GM19438 (cell line): ENCODE results near the gene CCDC159.
"Not testable (repeated sequence)": the region's sequence is repeated elsewhere in the genome, so short reads cannot be mapped to it uniquely, and the experiment has no call there.

Experiments used
- ATAC-seq: cut with Tn5 transposase; IDR thresholded peaks from one replicate; pipeline ENCODE4 v1.9.1; 2021; ENCODE audit warnings: low read depth; ENCODE audit not compliant: unreplicated experiment

Gene CCDC159

GRCh38 chr19:11364296-11364904, 18.1 kb downstream of the CCDC159 start:
- no peak for ATAC-seq

- ATAC-seq, result no peak
These were observed 18.6 kb downstream of the CCDC159 start for GRCh38 chr19:11364935-11365334.

DNA sequence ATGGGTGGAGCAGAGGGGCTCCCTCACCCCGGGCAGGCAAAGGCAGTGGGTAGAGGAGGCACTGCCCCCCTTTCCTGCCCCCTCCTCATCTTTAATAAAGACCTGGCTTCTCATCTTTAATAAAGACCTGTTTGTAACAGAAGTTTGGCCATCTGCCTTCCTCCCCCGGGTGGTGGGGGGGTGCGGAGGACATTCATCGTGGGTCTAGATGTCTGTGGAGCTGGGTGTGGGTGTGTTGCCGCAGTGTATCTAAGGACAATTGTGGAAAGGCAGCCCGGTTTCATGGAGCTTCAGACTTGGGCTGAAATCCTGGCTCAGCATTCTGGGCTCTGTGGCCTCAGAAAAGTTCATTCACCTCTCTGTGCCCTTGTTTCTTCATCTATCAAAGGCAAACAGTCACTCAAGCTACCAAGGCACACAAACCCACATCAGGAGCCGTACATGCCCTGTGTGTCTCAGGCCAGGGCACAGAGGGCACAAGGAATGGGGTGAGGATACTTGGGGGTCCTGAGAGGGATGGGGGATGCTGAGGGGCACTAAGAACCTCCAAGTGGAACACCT, 19.3 kb downstream of the CCDC159 start:
- no peak for ATAC-seq

- no peak for ATAC-seq
These were observed 21.2 kb downstream of the CCDC159 start for GRCh38 chr19:11367528-11367927.

- ATAC-seq, result no peak
These were observed 24.4 kb downstream of the CCDC159 start for GRCh38 chr19:11370744-11371143.

DNA sequence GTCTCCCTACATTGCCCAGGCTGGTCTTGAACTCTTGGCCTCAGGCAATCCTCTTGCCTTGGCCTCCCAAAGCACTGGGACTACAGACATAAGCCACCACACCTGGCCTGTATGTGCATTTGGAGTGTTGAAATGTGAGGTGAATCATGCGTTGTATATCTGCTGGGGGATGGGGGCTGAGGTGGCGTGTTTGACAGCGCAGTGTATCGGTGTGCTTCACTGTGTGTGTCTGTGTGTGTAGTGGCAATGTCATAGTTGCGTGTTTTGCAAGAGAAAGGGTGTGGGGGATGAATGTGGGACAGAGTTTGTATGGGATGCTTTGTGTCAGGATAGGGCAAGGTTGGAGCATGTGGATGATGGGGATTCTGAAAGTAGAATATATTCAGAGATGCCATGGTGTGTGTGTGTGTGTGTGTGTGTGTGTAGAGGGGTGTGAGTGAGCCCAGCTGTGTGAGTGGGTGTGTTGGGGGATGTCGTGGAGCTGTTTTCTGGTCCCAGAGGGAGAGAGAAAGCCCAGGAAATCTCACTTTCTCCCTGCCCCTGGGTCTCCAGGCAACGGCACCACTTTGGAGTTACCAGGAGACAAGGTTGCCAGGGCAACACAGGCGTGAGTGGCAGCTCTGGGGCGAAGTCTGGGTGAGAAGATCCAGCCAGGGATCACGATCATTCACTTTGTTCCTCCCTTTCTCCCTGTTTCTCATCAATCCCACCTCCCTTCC, 27.0 kb downstream of the CCDC159 start:
- ATAC-seq, result no peak

GRCh38 chr19:11373885-11374432, 27.6 kb downstream of the CCDC159 start:
- ATAC-seq, result no peak

GRCh38 chr19:11374433-11375142, 28.3 kb downstream of the CCDC159 start, which contains the start of gene SWSAP1:
SWSAP1 (plus strand) TSS chr19:11374666; CDS start chr19:11374681, 15 bp downstream.
- peak; percentile 83 for ATAC-seq

GRCh38 chr19:11375143-11375948, 29.0 kb downstream of the CCDC159 start:
- ATAC-seq, result no peak

- no peak for ATAC-seq
These were observed 30.9 kb downstream of the CCDC159 start for GRCh38 chr19:11377237-11377636.

DNA sequence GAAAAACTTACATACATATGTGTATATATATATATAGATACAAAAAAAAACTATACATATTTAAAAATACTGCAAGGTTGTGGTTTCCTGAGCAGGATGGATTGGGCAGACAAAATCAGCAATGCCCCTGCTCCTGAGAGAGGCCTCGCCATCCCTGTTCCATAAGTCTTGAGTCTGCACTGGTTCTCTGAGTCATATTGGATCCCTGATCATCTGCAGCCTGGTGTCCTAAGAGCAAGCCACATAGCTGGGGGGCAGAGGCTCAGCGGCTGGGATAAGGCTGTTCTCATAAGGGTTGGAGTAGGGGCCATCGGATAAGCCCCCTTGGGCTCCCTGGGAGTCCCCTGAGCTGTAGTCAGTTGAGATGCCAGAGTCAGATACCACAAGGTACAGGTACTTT, 31.4 kb downstream of the CCDC159 start:
- ATAC-seq, result no peak

DNA sequence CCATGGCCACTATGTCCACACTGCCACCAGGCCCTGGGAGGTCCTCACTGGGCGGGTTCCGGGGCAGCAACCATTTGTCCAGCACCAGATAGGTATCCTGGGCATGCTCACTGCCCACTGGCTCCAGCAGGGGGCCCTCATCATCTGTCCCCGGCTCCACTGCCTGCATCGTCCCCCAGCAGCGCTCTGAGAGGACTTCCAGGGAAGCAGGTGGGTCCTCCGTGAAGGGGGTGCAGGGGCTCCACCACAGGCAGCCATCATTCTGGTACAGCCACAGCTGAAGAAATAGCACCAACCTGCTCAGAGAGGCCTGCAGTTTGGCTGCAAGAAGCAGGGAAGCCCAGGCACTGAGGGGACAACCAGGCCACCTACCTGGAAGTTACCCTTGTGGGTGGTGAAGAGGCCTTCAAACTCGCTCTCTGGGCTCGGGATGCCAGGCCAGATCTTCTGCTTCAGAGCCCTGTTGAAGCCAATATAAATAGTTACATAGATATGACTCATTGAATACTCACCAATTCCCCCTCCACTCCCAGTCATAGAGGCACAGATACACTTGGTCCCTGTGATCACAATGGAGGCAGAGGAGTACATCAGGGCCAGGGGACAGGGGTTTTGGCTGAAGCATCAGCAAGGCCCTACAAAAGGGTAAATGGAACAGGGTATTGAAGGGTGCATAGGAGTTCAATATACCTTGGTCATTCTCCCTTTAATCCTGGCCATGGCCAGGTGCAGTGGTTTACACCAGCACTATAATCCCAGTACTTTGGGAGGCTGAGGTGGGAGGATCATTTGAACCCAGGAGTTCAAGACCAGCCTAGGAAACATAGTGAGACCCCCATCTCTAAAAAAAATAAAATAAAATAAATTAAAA, 32.2 kb downstream of the CCDC159 start:
- ATAC-seq, result no peak

GRCh38 chr19:11379269-11379845, 33.0 kb downstream of the CCDC159 start:
- ATAC-seq, result not testable (repeated sequence)

DNA sequence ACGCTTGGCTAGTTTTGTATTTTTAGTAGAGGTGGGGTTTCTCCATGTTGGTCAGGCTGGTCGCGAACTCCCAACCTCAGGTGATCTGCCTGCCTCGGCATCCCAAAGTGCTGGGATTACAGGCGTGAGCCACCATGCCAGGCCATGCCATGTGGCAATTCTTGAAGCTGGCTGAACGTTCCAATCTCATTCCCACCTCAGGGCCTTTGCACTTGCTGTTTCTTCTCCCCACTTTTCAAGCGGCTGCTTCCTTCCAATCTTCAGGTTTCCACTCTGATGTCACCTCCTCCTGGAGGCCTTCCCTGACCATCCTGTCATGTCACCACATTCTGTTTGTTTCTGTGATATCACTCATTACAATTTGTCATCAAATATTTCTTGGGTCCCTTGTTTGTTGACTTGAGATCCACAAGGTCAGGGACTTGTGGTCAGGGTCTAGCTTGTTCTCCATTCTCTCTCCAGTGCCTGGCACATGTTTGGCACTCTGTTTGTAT, 33.6 kb downstream of the CCDC159 start:
- ATAC-seq, result no peak

DNA sequence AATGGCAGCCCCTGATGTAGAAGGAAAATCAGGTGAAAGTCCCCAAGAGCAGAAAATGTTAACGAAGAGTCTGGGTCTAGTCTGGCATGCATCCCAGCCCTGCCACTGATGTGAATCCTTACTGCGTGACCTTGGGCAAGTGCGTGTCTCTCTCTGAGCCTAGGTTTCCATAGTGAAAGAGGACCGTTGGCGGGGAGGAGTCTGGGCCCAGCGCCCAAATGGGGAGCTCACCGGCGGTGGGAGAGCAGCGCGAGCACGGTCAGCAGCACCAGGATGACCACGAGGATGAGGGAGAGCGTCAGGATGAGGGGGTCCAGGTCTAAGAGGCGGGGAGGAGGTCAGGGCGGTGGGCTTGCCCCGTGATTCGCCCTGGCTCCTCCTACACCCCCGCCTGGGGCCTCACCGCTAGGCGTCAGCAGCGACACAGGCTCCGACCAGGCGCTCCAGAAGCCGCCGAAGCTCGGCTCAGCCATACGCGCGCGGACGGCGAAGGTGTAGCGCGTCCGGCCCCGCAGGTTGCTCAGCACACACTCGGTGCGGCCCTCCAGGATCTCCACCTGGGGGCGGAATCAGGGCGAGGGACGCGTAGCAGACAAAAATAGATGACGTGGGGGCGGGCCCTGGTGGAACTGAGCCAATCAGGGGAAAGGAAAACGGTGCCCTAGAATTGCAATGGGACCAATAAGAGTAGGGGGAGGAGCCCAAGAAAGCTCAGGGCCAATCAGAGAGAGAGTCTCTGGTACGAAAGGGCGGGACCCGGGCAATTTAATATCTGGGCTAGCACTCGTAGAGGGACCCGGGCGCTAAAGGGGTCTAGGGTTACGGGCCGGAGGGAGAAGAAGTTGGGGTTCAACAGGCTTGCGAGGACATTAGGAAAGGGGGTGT, 34.6 kb downstream of the CCDC159 start:
- ATAC-seq, result peak; percentile 71

DNA sequence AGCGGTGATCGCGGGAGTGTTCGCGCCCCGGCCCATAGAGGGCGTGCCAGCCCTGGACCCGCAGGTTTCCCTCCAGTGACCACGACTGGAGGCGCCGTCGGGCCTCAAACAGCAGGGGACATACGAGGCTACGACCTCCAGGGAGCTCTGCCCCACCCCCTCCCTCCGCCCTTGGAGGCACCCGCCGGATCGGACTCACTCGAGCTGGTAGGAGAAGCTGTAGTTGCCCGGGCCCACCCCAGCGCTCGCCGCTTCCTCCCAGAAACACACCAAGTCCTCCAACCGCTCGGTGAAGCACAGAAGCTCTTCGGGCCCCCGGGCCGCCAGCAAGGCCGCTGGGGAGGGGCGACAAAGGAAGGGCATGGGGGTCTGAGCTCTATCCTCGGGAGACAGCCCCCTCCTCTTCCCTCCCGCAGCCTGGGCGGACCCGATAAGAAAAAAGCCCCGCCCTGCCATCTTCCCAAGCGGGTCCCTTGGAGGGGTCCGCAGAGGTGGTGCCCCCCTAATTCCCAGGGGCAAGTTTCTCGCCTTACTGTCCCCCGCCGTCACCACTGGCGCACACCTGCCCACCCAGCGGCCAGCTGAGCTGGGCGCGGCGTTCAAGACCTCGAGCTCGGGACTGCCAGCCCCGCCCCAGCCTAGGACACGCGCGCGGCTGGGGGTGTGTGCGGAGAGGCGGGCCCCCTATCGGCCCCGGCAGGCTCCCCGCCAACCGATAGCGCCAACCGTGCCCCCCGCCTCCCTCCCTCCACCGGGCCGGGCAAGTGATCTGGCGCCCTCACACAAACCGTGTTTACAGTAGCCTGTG, 36.8 kb downstream of the CCDC159 start:
- no peak for ATAC-seq

DNA sequence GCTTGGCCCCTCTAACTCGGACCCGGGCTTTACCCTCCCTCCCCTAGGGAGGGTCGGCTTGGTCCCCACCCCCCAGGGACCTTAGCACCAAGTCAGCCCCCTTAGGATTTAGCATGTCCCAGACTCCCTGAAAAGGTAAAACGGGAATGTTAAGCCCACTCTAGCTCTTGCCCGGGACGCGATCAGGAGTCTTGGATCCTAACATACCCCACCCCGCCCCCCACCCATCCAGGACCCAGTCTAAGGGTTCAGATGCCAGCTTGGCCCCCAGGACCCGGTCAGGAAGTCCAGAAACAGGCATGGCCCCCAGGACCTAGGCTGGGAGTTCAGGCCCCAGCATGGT, 37.4 kb downstream of the CCDC159 start:
- ATAC-seq, result no peak
